ENCODE data around the gene FOLR1. TPM values are rescaled to one million over a fixed set of nuclear protein-coding genes. Genes with fewer than 3 reads are reported as not detected.

FOLR1 gene
- total RNA-seq, 1 experiment from 2014 or later, result 2.7 TPM

- intact Hi-C loops (cut with micrococcal nuclease; ENCODE audit: unreplicated experiment), result no loop called here
- no peaks in the 10 kb centered on the region for H3K27me3 Mint-ChIP-seq (ENCODE audit: unreplicated experiment)
- CTCF ChIA-PET, result interaction anchor here (0.9 kb wide), 1 partner anchor 14 kb away, joined by 3 read pairs; no protein-coding TSS in a partner anchor
- no peak overlapping the region for H3K4me3 Mint-ChIP-seq (ENCODE audit: low read depth, unreplicated experiment)
- DNase-seq, result no peak
- no peaks in the 10 kb centered on the region for H3K9me3 Mint-ChIP-seq (ENCODE audit: low read depth, unreplicated experiment)
- no peak overlapping the region for H3K27ac Mint-ChIP-seq (ENCODE audit: unreplicated experiment)
- no peak for TF ChIP-seq CTCF (IDR thresholded peaks at IDR 0.05; ENCODE audit: unreplicated experiment)
- H3K36me3 Mint-ChIP-seq (ENCODE audit: insufficient read depth, unreplicated experiment), result peaks cover 50% of the 10 kb centered on the region
- H3K4me1 Mint-ChIP-seq (ENCODE audit: low read depth, unreplicated experiment), result no peaks in the 10 kb centered on the region
- no TSS peak for BruUV-seq (replicated peaks)
Observed at GRCh38 chr11:72233773-72234513, 42.0 kb downstream of the FOLR1 start.

DNA sequence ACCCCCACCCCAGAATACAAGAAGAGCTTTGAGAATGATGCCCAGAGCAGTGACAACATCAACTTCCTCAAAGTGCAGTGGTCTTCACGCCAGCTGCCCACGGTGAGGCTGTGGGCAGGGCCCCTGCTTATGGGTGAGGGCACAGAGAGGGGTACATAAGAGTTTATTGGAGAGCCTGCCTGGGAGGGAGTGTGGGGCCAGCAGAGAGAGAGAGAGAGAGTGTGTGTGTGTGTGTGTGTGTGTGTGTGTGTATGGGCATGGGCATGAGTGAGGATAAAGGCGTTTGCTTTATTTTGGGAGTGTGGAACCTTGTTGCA lies 42.5 kb downstream of the FOLR1 start:
- Mint-ChIP-seq H3K36me3 (ENCODE audit: insufficient read depth, unreplicated experiment) (peaks cover 54% of the 10 kb centered on the region), H3K27me3 (ENCODE audit: unreplicated experiment) (no peaks in the 10 kb centered on the region), H3K4me3 (ENCODE audit: low read depth, unreplicated experiment) (no peak overlapping the region), H3K9me3 (ENCODE audit: low read depth, unreplicated experiment) (no peaks in the 10 kb centered on the region), H3K27ac (ENCODE audit: unreplicated experiment) (no peak overlapping the region), H3K4me1 (ENCODE audit: low read depth, unreplicated experiment) (no peaks in the 10 kb centered on the region)
- CTCF ChIA-PET, result interaction anchor here (0.9 kb wide), 1 partner anchor 15 kb away, joined by 3 read pairs; no protein-coding TSS in a partner anchor
- BruUV-seq (replicated peaks), result no TSS peak
- intact Hi-C loops (cut with micrococcal nuclease; ENCODE audit: unreplicated experiment), result no loop called here
- TF ChIP-seq CTCF (IDR thresholded peaks at IDR 0.05; ENCODE audit: unreplicated experiment), result no peak
- no peak for DNase-seq

GRCh38 chr11:72234920-72235319 lies 43.0 kb downstream of the FOLR1 start:
- Mint-ChIP-seq H3K9me3 (ENCODE audit: low read depth, unreplicated experiment) (no peaks in the 10 kb centered on the region), H3K36me3 (ENCODE audit: insufficient read depth, unreplicated experiment) (peaks cover 54% of the 10 kb centered on the region), H3K4me3 (ENCODE audit: low read depth, unreplicated experiment) (no peak overlapping the region), H3K27me3 (ENCODE audit: unreplicated experiment) (peaks cover 3% of the 10 kb centered on the region), H3K4me1 (ENCODE audit: low read depth, unreplicated experiment) (no peaks in the 10 kb centered on the region), H3K27ac (ENCODE audit: unreplicated experiment) (no peak overlapping the region)
- no peak for TF ChIP-seq CTCF (IDR thresholded peaks at IDR 0.05; ENCODE audit: unreplicated experiment)
- CTCF ChIA-PET, result interaction anchor here (0.9 kb wide), 1 partner anchor 15 kb away, joined by 3 read pairs; no protein-coding TSS in a partner anchor
- no TSS peak for BruUV-seq (replicated peaks)
- intact Hi-C loops (cut with micrococcal nuclease; ENCODE audit: unreplicated experiment), result no loop called here
- DNase-seq, result no peak

DNA sequence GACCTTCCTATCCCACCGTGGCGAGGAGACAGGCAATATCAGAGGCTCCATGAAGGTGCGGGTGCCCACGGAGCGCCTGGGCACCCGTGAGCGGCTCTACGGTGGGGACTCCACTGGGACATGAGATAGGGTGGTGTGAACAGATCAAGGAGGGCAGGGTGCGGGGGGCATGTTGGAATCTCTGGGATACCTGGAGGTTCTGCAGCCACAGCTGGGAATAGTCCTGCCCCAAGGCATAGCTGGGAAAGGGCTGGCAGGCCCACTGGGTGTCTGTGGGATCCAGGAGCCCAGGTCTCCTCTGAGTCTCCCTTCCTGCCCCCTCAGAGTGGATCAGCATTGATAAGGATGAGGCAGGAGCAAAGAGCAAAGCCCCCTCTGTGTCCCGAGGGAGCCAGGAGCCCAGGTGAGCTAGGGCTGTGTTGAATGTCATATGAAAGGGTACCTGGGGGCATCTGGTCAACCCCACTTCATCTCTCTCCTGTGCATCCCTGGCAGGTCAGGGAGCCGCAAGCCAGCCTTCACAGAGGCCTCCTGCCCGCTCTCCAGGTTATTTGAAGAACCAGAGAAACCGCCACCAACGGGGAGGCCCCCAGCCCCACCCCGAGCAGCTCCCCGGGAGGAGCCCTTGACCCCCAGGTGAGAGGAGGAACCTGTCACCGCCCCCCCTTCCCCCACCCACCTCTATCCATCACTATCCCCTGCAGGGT lies 43.6 kb downstream of the FOLR1 start:
- intact Hi-C loops (cut with micrococcal nuclease; ENCODE audit: unreplicated experiment), result no loop called here
- H3K27me3 Mint-ChIP-seq (ENCODE audit: unreplicated experiment), result peaks cover 9% of the 10 kb centered on the region
- DNase-seq, result no peak
- H3K4me1 Mint-ChIP-seq (ENCODE audit: low read depth, unreplicated experiment), result no peaks in the 10 kb centered on the region
- peaks cover 52% of the 10 kb centered on the region for H3K36me3 Mint-ChIP-seq (ENCODE audit: insufficient read depth, unreplicated experiment)
- no peaks in the 10 kb centered on the region for H3K9me3 Mint-ChIP-seq (ENCODE audit: low read depth, unreplicated experiment)
- CTCF ChIA-PET, result interaction anchor here (0.8 to 0.9 kb wide), 2 partner anchors 13 to 16 kb away, joined by 3 read pairs; no protein-coding TSS in a partner anchor
- no peak overlapping the region for H3K27ac Mint-ChIP-seq (ENCODE audit: unreplicated experiment)
- TF ChIP-seq CTCF (IDR thresholded peaks at IDR 0.05; ENCODE audit: unreplicated experiment), result no peak
- no TSS peak for BruUV-seq (replicated peaks)
- no peak overlapping the region for H3K4me3 Mint-ChIP-seq (ENCODE audit: low read depth, unreplicated experiment)

Data from Calu3 (cell line).